ENCODE measurements around the gene SLC1A7.

The SLC1A7 gene

DNA sequence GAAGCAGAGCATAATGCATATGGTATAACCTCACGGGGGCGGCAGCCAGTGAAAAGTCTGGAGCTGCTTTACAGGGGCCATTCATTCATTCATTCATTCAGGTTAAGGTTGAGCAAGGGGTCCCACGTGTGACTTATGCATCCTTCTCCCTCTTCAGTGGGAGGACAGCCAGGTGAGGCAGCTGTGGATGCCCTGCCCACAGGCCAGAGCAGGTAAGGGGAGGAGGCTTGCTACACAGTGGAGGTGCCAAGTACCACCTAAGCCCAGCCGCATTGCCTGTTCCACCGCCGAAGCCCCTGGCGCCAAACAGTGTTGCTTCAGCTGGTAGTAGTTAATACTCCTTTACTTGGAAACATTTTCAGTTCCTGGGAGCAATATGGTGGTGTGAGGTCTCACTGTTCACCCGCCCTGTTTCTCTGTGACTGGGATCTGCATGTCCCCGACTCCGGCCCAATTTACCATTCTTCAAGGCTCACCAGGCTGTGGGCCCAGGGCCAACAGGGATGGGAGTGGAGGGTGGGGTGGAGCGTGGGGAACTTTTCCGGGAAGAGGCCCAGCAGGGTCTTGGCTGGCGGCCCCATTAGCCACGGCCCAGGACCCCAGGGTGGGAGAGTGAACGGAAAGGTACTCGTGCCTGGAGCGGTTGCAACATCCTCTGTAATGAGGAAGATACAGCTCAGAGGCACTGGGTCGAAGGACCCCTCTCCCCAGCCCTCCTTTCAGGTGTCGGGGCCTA, 81.1 kb downstream of the SLC1A7 start:
- DNase-seq (ENCODE audit: low read depth) = no peak

- DNase-seq (ENCODE audit: low read depth) = no peak
Measured at GRCh38 chr1:53060579-53060978, 81.9 kb downstream of the SLC1A7 start.

DNA sequence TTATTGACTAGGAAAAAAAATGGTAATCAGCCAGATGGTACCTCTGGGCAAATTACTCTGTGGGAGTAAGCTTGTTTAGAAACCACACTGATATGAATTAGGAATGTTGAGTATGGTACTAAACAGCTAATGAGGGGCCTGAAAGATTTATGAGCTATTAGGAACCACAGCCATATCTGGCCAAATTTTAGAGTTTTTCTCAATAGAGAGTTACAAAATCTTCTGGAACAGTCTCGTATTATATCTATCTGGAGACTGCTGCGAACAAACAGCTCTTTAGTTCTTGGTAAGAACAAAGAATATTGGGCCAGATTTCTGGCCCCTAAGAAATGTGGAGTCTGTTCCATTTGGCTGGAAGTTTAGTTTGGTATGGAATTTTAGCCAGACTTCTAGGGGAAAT, 85.3 kb downstream of the SLC1A7 start:
- DNase-seq (ENCODE audit: low read depth) = no peak

- DNase-seq (ENCODE audit: low read depth) = no peak
Measured at GRCh38 chr1:53051676-53052075, 90.8 kb downstream of the SLC1A7 start.

DNA sequence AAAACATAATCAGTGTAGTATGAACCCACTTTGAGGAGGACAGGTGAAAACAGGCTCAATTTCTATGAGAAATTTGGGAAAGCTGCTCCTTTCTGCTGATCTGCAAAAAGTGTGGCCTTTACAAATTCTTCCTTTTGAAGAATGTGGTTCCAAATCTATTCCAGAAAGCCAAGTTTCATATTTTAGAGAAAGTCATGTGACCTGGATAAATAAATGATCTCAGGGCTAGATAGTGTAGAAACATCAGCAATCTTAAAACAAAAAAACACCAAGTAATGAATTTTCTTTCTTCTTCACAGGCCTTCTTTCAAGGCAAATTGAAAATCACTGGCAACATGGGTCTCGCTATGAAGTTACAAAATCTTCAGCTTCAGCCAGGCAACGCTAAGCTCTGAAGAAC, 92.1 kb downstream of the SLC1A7 start:
- no peak for DNase-seq (ENCODE audit: low read depth)

DNA sequence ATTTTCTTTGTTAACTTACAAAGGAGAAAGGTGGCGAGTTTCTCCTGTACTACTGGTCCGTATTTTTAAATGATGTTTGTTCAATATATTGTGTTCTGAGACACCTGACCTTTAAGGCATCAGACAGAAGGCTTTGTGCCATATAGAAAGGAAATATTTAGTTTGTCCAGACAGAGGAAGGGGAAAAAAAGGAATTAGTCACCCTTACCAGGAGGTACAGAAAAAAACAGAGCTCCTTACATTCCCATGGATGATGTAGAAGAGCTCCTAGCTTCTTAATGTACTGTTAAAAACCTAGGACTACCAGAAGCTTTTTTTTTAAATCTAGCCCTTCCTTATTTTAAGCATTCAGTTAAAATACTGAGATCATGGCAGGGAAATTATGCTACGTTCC, 92.9 kb downstream of the SLC1A7 start:
- no peak for DNase-seq (ENCODE audit: low read depth)

DNA sequence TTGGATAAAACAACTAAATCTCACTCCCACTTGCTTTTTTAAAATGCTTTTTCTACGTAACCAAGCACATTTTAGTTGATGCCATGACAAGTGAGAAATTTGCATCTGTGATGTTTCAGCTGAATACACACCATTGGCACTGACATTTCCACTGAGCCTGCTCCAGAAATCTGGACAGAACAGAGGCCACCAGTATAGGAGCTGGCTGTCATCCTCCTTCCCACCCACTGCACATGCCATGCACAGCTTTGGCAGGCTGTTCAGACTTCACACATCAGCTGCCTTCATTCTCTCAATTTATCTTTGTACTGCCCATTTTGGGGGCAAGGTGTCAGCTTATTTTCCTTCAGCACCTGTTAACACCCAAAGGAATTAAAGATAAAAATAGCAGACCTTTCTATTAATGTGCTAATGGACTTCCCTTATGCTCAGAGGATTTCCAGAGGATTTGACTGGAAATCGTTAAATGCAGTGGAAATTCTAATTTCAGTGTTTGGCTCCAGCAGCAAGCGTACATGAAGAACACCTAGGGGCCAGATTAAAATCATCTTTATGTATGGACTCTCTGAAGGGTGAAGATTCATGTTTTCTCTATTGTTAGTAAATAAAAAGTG, 93.4 kb downstream of the SLC1A7 start:
- DNase-seq (ENCODE audit: low read depth) = no peak

GRCh38 chr1:53047737-53048736, 94.4 kb downstream of the SLC1A7 start:
- no peak for DNase-seq (ENCODE audit: low read depth)

GRCh38 chr1:53046930-53047329, 95.5 kb downstream of the SLC1A7 start:
- DNase-seq (ENCODE audit: low read depth) = no peak

- no peak for DNase-seq (ENCODE audit: low read depth)
Measured at GRCh38 chr1:53044926-53045325, 97.5 kb downstream of the SLC1A7 start.

- no peak for DNase-seq (ENCODE audit: low read depth)
Measured at GRCh38 chr1:53043271-53043670, 99.2 kb downstream of the SLC1A7 start.

GRCh38 chr1:53038566-53038965, 103.9 kb downstream of the SLC1A7 start:
- DNase-seq (ENCODE audit: low read depth) = no peak

All from activated T-cell treated with anti-CD3 and anti-CD28 coated beads for 1 hour (primary cell).